Gastrocnemius medialis (tissue), 4 donors: ENCODE data around the gene CEACAM18. TPM values are rescaled to one million over a fixed set of nuclear protein-coding genes. Genes with fewer than 3 reads are reported as not detected.
"Not testable (repeated sequence)": the region's sequence is repeated elsewhere in the genome, so short reads cannot be mapped to it uniquely, and the experiment has no call there.

Experiments used
- ATAC-seq, 2 donors: fragments of 150-250 bp; one replicate each; pipeline ENCODE4 v1.9.1; 2016
- DNase-seq, 2 donors: peaks; one replicate each; pipeline ENCODE4 v3.0.0-alpha.2; 2019
- H3K27ac ChIP-seq, 4 donors: fragments of 200-600 bp; sonication (generic); 1 replicate in 1 of 4; 2 replicates in 3 of 4; pipeline ENCODE4 v1.5.1; 2016 to 2018; ENCODE audit warnings: mild to moderate bottlenecking in 2 of 4, moderate library complexity in 1 of 4
- H3K27me3 ChIP-seq, 3 donors: fragments of 200-600 bp; sonication (generic) in 2 of 3; 1 replicate in 1 of 3; 2 replicates in 2 of 3; pipeline versions ENCODE4 v1.5.1 to v1.6.0; 2016 to 2019; ENCODE audit warnings: mild to moderate bottlenecking in 1 of 3, moderate library complexity in 1 of 3
- H3K36me3 ChIP-seq, 2 donors: fragments of 200-600 bp; sonication (generic) in 1 of 2; one replicate each; pipeline ENCODE4 v1.5.1; 2017 to 2018
- H3K4me1 ChIP-seq, 2 donors: fragments of 200-600 bp; sonication (generic) in 1 of 2; one replicate each; pipeline ENCODE4 v1.5.1; 2016 to 2017; ENCODE audit warnings: mild to moderate bottlenecking in 2 of 2
- H3K4me3 ChIP-seq, 4 donors: fragments of 200-600 bp; sonication (generic) in 3 of 4; 1 replicate in 1 of 4; 2 replicates in 3 of 4; pipeline ENCODE4 v1.5.1; 2016 to 2019; ENCODE audit warnings: mild to moderate bottlenecking in 2 of 4
- H3K9me3 ChIP-seq, 3 donors: fragments of 200-600 bp; sonication (generic) in 2 of 3; 1 replicate in 1 of 3; 2 replicates in 2 of 3; pipeline ENCODE4 v1.5.1; 2016 to 2019
- CTCF ChIP-seq, 5 experiments: fragments of 450-650 bp in 3 of 5; fragments of 200-600 bp in 2 of 5; sonication (generic) in 2 of 5; IDR thresholded peaks in 4 of 5; conservative IDR thresholded peaks in 1 of 5; 1 replicate in 4 of 5; 2 replicates in 1 of 5; pipeline ENCODE4 v1.5.1; 2016 to 2019; ENCODE audit warnings: antibody characterized with exemption in 5 of 5, mild to moderate bottlenecking in 3 of 5, moderate library complexity in 3 of 5
- POLR2A ChIP-seq, 2 donors: fragments of 450-650 bp; IDR thresholded peaks; one replicate each; pipeline ENCODE4 v1.6.1; 2017; ENCODE audit warnings: antibody characterized with exemption in 2 of 2, mild to moderate bottlenecking in 2 of 2, moderate library complexity in 2 of 2
- in situ Hi-C, 4 donors: fragments of 200-750 bp; cut with MboI; loops; one replicate each; pipeline versions ENCODE4 v1.15.0 to v1.8.0; 2017; ENCODE audit warnings: low sequenced_read_pairs in 4 of 4
- intact Hi-C: fragments of 100-400 bp; cut with DNase I; formaldehyde crosslinking; loops from one replicate; pipeline ENCODE4 v1.15.1; 2023; ENCODE audit warnings: low total_unique reads
- total RNA-seq, 4 donors: library from RNA; depleted of rRNA; stranded (reverse); fragments of >200 nt; gene quantifications; one replicate each; pipeline versions ENCODE4 v1.1.0 to v1.2.3, GENCODE V29; 2016

The CEACAM18 gene
- total RNA-seq, 4 donors from 2014 or later: not detected

GRCh38 chr19:51439021-51439465 lies 39.3 kb upstream of the CEACAM18 start:
- no peak for ATAC-seq
- in situ Hi-C loops: no loop called here
- intact Hi-C loops: no loop called here
- H3K4me3 ChIP-seq: no peak overlapping the region
- no peaks in the 10 kb centered on the region for H3K4me1 ChIP-seq
- H3K27ac ChIP-seq: no peak overlapping the region
- TF ChIP-seq POLR2A (IDR thresholded peaks at IDR 0.05): no peak
- no peak for TF ChIP-seq CTCF (IDR thresholded peaks at IDR 0.05 in 4 of 5, conservative IDR thresholded peaks at IDR 0.05 in 1 of 5)
- H3K36me3 ChIP-seq: no peaks in the 10 kb centered on the region
- H3K27me3 ChIP-seq: peaks cover 0 to 6% (median 2%) of the 10 kb centered on the region in 3 donors
- no peaks in the 10 kb centered on the region for H3K9me3 ChIP-seq
- DNase-seq: no peak

GRCh38 chr19:51440052-51440451 lies 38.3 kb upstream of the CEACAM18 start:
- Histone ChIP-seq H3K27me3 (peaks cover 0 to 6% (median 2%) of the 10 kb centered on the region in 3 donors), H3K27ac (no peak overlapping the region), H3K4me3 (no peak overlapping the region), H3K9me3 (no peaks in the 10 kb centered on the region), H3K4me1 (no peaks in the 10 kb centered on the region), H3K36me3 (no peaks in the 10 kb centered on the region)
- TF ChIP-seq POLR2A (IDR thresholded peaks at IDR 0.05): no peak
- no peak for TF ChIP-seq CTCF (IDR thresholded peaks at IDR 0.05 in 4 of 5, conservative IDR thresholded peaks at IDR 0.05 in 1 of 5)
- ATAC-seq: no peak
- intact Hi-C loops (no loop called here), in situ Hi-C loops (no loop called here)
- no peak for DNase-seq

- intact Hi-C loops (no loop called here), in situ Hi-C loops (no loop called here)
- TF ChIP-seq CTCF (IDR thresholded peaks at IDR 0.05 in 4 of 5, conservative IDR thresholded peaks at IDR 0.05 in 1 of 5) (no peak), POLR2A (IDR thresholded peaks at IDR 0.05) (no peak)
- H3K4me3 ChIP-seq: no peak overlapping the region
- H3K4me1 ChIP-seq: no peaks in the 10 kb centered on the region
- H3K27me3 ChIP-seq: peaks cover 0 to 6% (median 2%) of the 10 kb centered on the region in 3 donors
- no peak for ATAC-seq
- H3K27ac ChIP-seq: no peak overlapping the region
- no peak for DNase-seq
- no peaks in the 10 kb centered on the region for H3K9me3 ChIP-seq
- no peaks in the 10 kb centered on the region for H3K36me3 ChIP-seq
Measured at GRCh38 chr19:51440846-51441409, 37.4 kb upstream of the CEACAM18 start.

- ATAC-seq (no peak), DNase-seq (no peak)
- TF ChIP-seq CTCF (IDR thresholded peaks at IDR 0.05 in 4 of 5, conservative IDR thresholded peaks at IDR 0.05 in 1 of 5) (no peak), POLR2A (IDR thresholded peaks at IDR 0.05) (no peak)
- Histone ChIP-seq H3K27ac (no peak overlapping the region), H3K4me1 (no peaks in the 10 kb centered on the region), H3K4me3 (no peak overlapping the region), H3K36me3 (no peaks in the 10 kb centered on the region), H3K27me3 (peaks cover 0 to 6% (median 2%) of the 10 kb centered on the region in 3 donors), H3K9me3 (no peaks in the 10 kb centered on the region)
- in situ Hi-C loops: no loop called here
- intact Hi-C loops: no loop called here
Measured at GRCh38 chr19:51441410-51442390, 36.6 kb upstream of the CEACAM18 start.

- H3K27ac ChIP-seq, intact Hi-C loops, in situ Hi-C loops, DNase-seq, H3K9me3 ChIP-seq, H3K36me3 ChIP-seq, H3K4me1 ChIP-seq, H3K4me3 ChIP-seq, ATAC-seq, H3K27me3 ChIP-seq: not testable (repeated sequence)
Measured at GRCh38 chr19:51447510-51447909, 30.8 kb upstream of the CEACAM18 start.
